ENCODE data around the gene PRSS57.

DNA sequence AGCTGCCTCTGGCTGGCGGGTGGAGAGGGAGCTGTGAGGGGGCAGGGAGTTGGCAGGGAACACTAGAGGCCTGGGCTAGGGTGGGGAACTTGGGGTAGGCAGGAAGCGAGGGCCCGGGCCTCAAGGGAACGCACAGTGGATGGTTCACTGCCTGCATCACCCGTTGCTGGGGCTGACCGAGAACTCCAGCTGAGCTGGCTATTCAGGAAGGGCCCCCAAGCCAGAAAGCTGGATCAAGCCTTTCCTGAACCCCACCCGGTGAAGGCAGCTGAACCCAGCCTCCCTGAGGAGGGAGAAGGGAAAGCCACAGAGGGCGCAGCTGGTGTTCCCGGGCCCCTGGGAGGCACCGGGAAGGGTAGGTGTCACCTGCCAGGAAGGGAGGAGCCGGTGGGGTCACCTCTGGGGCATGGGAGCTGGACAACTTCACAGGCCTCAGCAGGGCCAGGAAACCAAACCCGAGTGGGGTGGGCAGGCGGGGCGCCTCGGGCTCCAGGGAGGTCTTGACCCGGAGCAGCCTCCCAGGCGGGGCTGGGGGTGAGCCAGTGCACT is 27.4 kb upstream of the PRSS57 start:
- TF ChIP-seq, protein P1, sequence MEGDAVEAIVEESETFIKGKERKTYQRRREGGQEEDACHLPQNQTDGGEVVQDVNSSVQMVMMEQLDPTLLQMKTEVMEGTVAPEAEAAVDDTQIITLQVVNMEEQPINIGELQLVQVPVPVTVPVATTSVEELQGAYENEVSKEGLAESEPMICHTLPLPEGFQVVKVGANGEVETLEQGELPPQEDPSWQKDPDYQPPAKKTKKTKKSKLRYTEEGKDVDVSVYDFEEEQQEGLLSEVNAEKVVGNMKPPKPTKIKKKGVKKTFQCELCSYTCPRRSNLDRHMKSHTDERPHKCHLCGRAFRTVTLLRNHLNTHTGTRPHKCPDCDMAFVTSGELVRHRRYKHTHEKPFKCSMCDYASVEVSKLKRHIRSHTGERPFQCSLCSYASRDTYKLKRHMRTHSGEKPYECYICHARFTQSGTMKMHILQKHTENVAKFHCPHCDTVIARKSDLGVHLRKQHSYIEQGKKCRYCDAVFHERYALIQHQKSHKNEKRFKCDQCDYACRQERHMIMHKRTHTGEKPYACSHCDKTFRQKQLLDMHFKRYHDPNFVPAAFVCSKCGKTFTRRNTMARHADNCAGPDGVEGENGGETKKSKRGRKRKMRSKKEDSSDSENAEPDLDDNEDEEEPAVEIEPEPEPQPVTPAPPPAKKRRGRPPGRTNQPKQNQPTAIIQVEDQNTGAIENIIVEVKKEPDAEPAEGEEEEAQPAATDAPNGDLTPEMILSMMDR (optimal IDR thresholded peaks at IDR 0.05 in 1 of 3, IDR thresholded peaks at IDR 0.05 in 1 of 3, conservative IDR thresholded peaks at IDR 0.05 in 1 of 3; ENCODE audit: extremely low read depth in 1 of 3, insufficient read depth in 2 of 3, low read length in 3 of 3): no peak
- TF ChIP-seq EZH2 (IDR thresholded peaks at IDR 0.05; ENCODE audit: low read length): no peak

Data from keratinocyte (primary cell).